Keratinocyte (primary cell): Measurements from ENCODE around the gene KCNJ14. TPM values are rescaled to one million over a fixed set of nuclear protein-coding genes. Genes with fewer than 3 reads are reported as not detected.

Experiments
- DNase-seq: peaks from one replicate; pipeline ENCODE4 v3.0.0-alpha.2; 2011; ENCODE audit warnings: low read depth, missing footprints, low spot score
- FAIRE-seq: peaks from 2 replicates; lab custom pipeline; 2011; peaks lifted over from hg19 to GRCh38; lab: Jason Lieb, UNC
- H2AFZ ChIP-seq: 2 replicates; pipeline ENCODE4 v1.6.0; 2012; ENCODE audit warnings: low read length, control low read depth, inconsistent platforms; ENCODE audit not compliant: control insufficient read depth
- H3K27ac ChIP-seq: 2 replicates; pipeline ENCODE4 v1.5.1; 2011; ENCODE audit warnings: low read length; ENCODE audit not compliant: control insufficient read depth, insufficient read depth
- H3K27me3 ChIP-seq: 3 replicates; pipeline ENCODE4 v1.6.0; 2011; ENCODE audit warnings: low read length; ENCODE audit not compliant: control insufficient read depth, insufficient read depth; ENCODE audit errors: extremely low read depth
- H3K36me3 ChIP-seq, 2 experiments: 2 replicates in 1 of 2; 3 replicates in 1 of 2; pipeline ENCODE4 v1.5.1; 2011; ENCODE audit warnings: low read length in 2 of 2, mild to moderate bottlenecking in 1 of 2; ENCODE audit not compliant: control insufficient read depth in 2 of 2, insufficient read depth in 2 of 2; ENCODE audit errors: extremely low read depth in 1 of 2
- H3K4me1 ChIP-seq: 3 replicates; pipeline ENCODE4 v1.5.1; 2011; ENCODE audit warnings: low read length; ENCODE audit not compliant: control insufficient read depth, insufficient read depth; ENCODE audit errors: extremely low read depth
- H3K4me2 ChIP-seq: 3 replicates; pipeline ENCODE4 v1.6.0; 2011; ENCODE audit warnings: low read depth, low read length; ENCODE audit not compliant: control insufficient read depth, insufficient read depth; ENCODE audit errors: extremely low read depth
- H3K4me3 ChIP-seq, 3 experiments: fragments of 200-600 bp in 1 of 3; sonication (generic) in 1 of 3; 2 replicates in 2 of 3; 3 replicates in 1 of 3; pipeline ENCODE4 v1.5.1; 2011 to 2016; ENCODE audit warnings: low read length in 3 of 3, mild to moderate bottlenecking in 3 of 3, control low read depth in 2 of 3, inconsistent platforms in 1 of 3, low read depth in 1 of 3, mixed read lengths in 1 of 3, mixed run types in 1 of 3, moderate library complexity in 1 of 3; ENCODE audit not compliant: control insufficient read depth in 2 of 3, insufficient read depth in 2 of 3; ENCODE audit errors: extremely low read depth in 1 of 3
- H3K79me2 ChIP-seq: 2 replicates; pipeline ENCODE4 v1.6.0; 2012; ENCODE audit warnings: low read length; ENCODE audit not compliant: control insufficient read depth, insufficient read depth
- H3K9ac ChIP-seq: 3 replicates; pipeline ENCODE4 v1.6.0; 2011; ENCODE audit warnings: low read length; ENCODE audit not compliant: control insufficient read depth, insufficient read depth; ENCODE audit errors: extremely low read depth
- H3K9me1 ChIP-seq: 3 replicates; pipeline ENCODE4 v1.6.0; 2011; ENCODE audit warnings: low read length; ENCODE audit not compliant: control insufficient read depth, insufficient read depth; ENCODE audit errors: extremely low read depth
- H3K9me3 ChIP-seq: 2 replicates; pipeline ENCODE4 v1.5.1; 2012; ENCODE audit warnings: low read depth, low read length; ENCODE audit not compliant: control insufficient read depth
- H4K20me1 ChIP-seq: 3 replicates; pipeline ENCODE4 v1.6.0; 2011; ENCODE audit warnings: low read length; ENCODE audit not compliant: control insufficient read depth, insufficient read depth; ENCODE audit errors: extremely low read depth
- CTCF ChIP-seq, 3 experiments: IDR thresholded peaks in 1 of 3; conservative IDR thresholded peaks in 1 of 3; optimal IDR thresholded peaks in 1 of 3; 2 replicates in 2 of 3; 3 replicates in 1 of 3; pipeline versions ENCODE3 to v1.5.1; 2011; ENCODE audit warnings: low read length in 3 of 3, mild to moderate bottlenecking in 3 of 3, moderate library complexity in 2 of 3, control low read depth in 1 of 3, inconsistent platforms in 1 of 3; ENCODE audit not compliant: insufficient read depth in 2 of 3; ENCODE audit errors: extremely low read depth in 1 of 3
- EZH2 ChIP-seq: IDR thresholded peaks from one replicate; pipeline ENCODE4 v1.6.1; 2012; ENCODE audit warnings: inconsistent platforms, mild to moderate bottlenecking, low read length, moderate library complexity
- dilution Hi-C: fragments of 300-500 bp; cut with MboI; formaldehyde crosslinking; loops from one replicate; pipeline ENCODE4 v1.7.0; 2020; ENCODE audit warnings: low sequenced_read_pairs; ENCODE audit not compliant: extremely low pct_ligation_motif_present
- polyA plus RNA-seq, 5 experiments: library from polyadenylated mRNA; depleted of rRNA in 3 of 5; stranded (reverse) in 3 of 5; stranded (forward) in 1 of 5; unstranded in 1 of 5; fragments of >200 nt; gene quantifications; 1 replicate in 1 of 5; 2 replicates in 3 of 5; 3 replicates in 1 of 5; pipeline versions ENCODE4 v1.2.1 to v1.2.3, GENCODE V29; 2011 to 2012; ENCODE audit warnings: missing spikeins in 2 of 5, low read depth in 1 of 5, low replicate concordance in 1 of 5

The KCNJ14 gene
- polyA plus RNA-seq, 1 donor (not counting 4 experiments of a cell fraction or from before 2014, with no cell fraction given) = 0.39 TPM

GRCh38 chr19:48415806-48416221 lies 39.6 kb upstream of the KCNJ14 start:
- H3K4me3 ChIP-seq = no peak overlapping the region
- H3K27me3 ChIP-seq = no peaks in the 10 kb centered on the region
- H2AFZ ChIP-seq = no peak overlapping the region
- H3K27ac ChIP-seq = no peak overlapping the region
- TF ChIP-seq EZH2 (no peak), CTCF (optimal IDR thresholded peaks at IDR 0.05 in 1 of 3, IDR thresholded peaks at IDR 0.05 in 1 of 3, conservative IDR thresholded peaks at IDR 0.05 in 1 of 3; ENCODE audit: extremely low read depth in 1 of 3, insufficient read depth in 2 of 3, low read length in 3 of 3) (no peak)
- DNase-seq = no peak
- H3K79me2 ChIP-seq = no peaks in the 10 kb centered on the region
- FAIRE-seq = no peak
- peaks cover 8% of the 10 kb centered on the region for H3K4me1 ChIP-seq
- H4K20me1 ChIP-seq = no peaks in the 10 kb centered on the region
- H3K9ac ChIP-seq = no peak overlapping the region
- dilution Hi-C loops = no loop called here
- no peak overlapping the region for H3K4me2 ChIP-seq
- H3K9me1 ChIP-seq = no peaks in the 10 kb centered on the region
- H3K9me3 ChIP-seq = no peaks in the 10 kb centered on the region
- H3K36me3 ChIP-seq = no peaks in the 10 kb centered on the region

- Histone ChIP-seq H3K9ac (no peak overlapping the region), H3K4me1 (peaks cover 8% of the 10 kb centered on the region), H3K4me2 (no peak overlapping the region), H2AFZ (no peak overlapping the region), H3K27me3 (no peaks in the 10 kb centered on the region), H3K79me2 (no peaks in the 10 kb centered on the region), H3K4me3 (no peak overlapping the region), H3K9me1 (no peaks in the 10 kb centered on the region), H3K36me3 (no peaks in the 10 kb centered on the region), H4K20me1 (no peaks in the 10 kb centered on the region), H3K9me3 (no peaks in the 10 kb centered on the region), H3K27ac (no peak overlapping the region)
- no peak for DNase-seq
- TF ChIP-seq EZH2 (no peak), CTCF (optimal IDR thresholded peaks at IDR 0.05 in 1 of 3, IDR thresholded peaks at IDR 0.05 in 1 of 3, conservative IDR thresholded peaks at IDR 0.05 in 1 of 3; ENCODE audit: extremely low read depth in 1 of 3, insufficient read depth in 2 of 3, low read length in 3 of 3) (no peak)
- dilution Hi-C loops = no loop called here
- no peak for FAIRE-seq
Observed at GRCh38 chr19:48417421-48417820, 38.0 kb upstream of the KCNJ14 start.
